Adipocyte (in vitro differentiated cells): ENCODE results near the gene TEAD2.

Experiments used
- DNase-seq: peaks from one replicate; pipeline ENCODE4 v3.0.0-alpha.2; 2015; ENCODE audit warnings: low read depth
- H3K27me3 ChIP-seq: replicated peaks from 2 replicates; pipeline ENCODE4 v1.7.0; 2013; ENCODE audit warnings: mild to moderate bottlenecking, low read length, moderate library complexity; ENCODE audit not compliant: control insufficient read depth, insufficient read depth
- H3K36me3 ChIP-seq: 2 replicates; pipeline ENCODE4 v1.7.0; 2013; ENCODE audit warnings: low read length, mild to moderate bottlenecking, moderate library complexity; ENCODE audit not compliant: control insufficient read depth, insufficient read depth, severe bottlenecking
- H3K4me1 ChIP-seq: 2 replicates; pipeline ENCODE4 v1.7.0; 2013; ENCODE audit warnings: mild to moderate bottlenecking, low read length, moderate library complexity; ENCODE audit not compliant: control insufficient read depth, insufficient read depth
- H3K4me3 ChIP-seq: 2 replicates; pipeline ENCODE4 v1.7.0; 2013; ENCODE audit warnings: mild to moderate bottlenecking, low read length, moderate library complexity
- H3K9ac ChIP-seq: 2 replicates; pipeline ENCODE4 v1.7.0; 2013; ENCODE audit warnings: mild to moderate bottlenecking, low read length, moderate library complexity
- H3K9me3 ChIP-seq: 2 replicates; pipeline ENCODE4 v1.7.0; 2013; ENCODE audit warnings: mild to moderate bottlenecking, low read length, moderate library complexity; ENCODE audit not compliant: control insufficient read depth

Gene TEAD2

GRCh38 chr19:49362048-49362928, at the start of gene TEAD2:
TEAD2 (minus strand) TSS chr19:49362416; CDS start chr19:49360075, 2,341 bp downstream.
- Histone ChIP-seq H3K9me3 (no peaks in the 10 kb centered on the region), H3K4me1 (peaks cover 13% of the 10 kb centered on the region), H3K4me3 (peak within 1 kb of the TSS; percentile 90), H3K27me3 (no peaks in the 10 kb centered on the region), H3K36me3 (peaks cover 10% of the 10 kb centered on the region), H3K9ac (peak within 1 kb of the TSS; percentile 93)
- peak; percentile 86 for DNase-seq

DNA sequence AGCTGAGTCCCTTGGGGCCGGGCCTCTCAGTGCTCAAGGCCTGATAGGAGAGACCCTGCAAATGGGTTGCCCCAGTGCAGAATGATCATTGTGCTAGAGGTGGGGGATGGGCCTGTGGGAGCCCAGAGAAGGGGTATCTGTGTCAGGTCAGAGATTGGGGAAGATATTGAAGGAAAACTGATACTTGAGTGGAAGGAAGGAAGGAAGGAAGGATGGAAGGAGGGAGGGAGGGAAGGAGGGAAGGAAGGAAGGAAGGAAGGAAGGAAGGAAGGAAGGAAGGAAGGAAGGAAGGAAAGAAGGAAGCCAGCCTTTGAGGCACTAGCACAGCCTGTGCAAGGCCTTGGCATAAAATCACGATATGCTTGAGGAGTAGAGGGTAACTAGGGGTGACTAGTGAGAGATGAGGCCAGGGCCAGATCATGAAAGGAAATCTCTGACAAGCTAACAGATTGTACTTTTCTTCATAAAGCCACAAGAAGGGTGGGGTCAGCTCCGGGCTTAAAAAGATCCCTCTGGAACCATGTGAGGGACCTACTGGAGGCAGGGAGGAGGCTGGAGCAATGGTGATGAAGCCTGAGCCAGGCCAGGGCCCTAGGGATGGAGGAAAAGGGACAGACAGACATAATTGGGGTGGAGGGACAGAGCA, 49.6 kb upstream of the TEAD2 start:
- no peaks in the 10 kb centered on the region for H3K9me3 ChIP-seq
- no peak overlapping the region for H3K9ac ChIP-seq
- H3K4me3 ChIP-seq: no peak overlapping the region
- no peak for DNase-seq
- peaks cover 36% of the 10 kb centered on the region for H3K27me3 ChIP-seq
- H3K36me3 ChIP-seq: no peaks in the 10 kb centered on the region
- H3K4me1 ChIP-seq: peaks cover 5% of the 10 kb centered on the region

GRCh38 chr19:49409441-49410029, 47.3 kb upstream of the TEAD2 start:
- Histone ChIP-seq H3K4me3 (no peak overlapping the region), H3K4me1 (no peaks in the 10 kb centered on the region), H3K36me3 (no peaks in the 10 kb centered on the region), H3K9ac (no peak overlapping the region), H3K9me3 (no peaks in the 10 kb centered on the region), H3K27me3 (peaks cover 21% of the 10 kb centered on the region)
- no peak for DNase-seq

DNA sequence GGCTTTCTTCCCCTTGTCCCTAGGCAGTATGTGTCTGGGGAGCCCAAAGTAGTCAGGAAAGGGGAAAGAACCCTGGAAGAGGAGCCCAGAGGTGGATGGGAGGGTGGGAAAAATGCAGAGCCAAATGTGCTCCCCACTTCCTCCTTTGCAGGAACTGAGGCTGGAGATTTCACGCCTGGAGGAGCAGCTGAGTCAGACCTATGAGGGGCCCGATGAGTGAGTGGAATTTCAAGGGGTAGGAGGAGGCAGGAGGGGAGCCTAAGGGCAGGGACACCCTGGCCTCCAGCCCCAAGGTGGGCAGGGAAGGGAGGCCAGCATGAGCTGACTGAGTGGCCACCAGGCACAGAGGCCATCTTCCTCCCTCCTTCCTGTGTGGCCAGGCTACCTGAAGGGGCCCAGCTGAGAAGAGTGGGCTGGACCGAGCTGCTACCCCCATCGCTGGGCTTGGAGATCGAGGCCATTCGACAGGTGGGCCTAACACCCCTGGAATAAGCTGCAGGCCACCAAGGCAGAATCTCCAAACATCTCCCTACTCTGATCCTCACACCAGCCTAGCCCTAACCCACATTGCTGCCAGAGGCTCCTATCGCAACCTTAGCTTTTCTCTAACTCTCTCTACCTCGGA, 46.7 kb upstream of the TEAD2 start:
- H3K36me3 ChIP-seq: no peaks in the 10 kb centered on the region
- no peaks in the 10 kb centered on the region for H3K4me1 ChIP-seq
- no peak overlapping the region for H3K9ac ChIP-seq
- peaks cover 23% of the 10 kb centered on the region for H3K27me3 ChIP-seq
- H3K4me3 ChIP-seq: no peak overlapping the region
- H3K9me3 ChIP-seq: no peaks in the 10 kb centered on the region
- DNase-seq: no peak

DNA sequence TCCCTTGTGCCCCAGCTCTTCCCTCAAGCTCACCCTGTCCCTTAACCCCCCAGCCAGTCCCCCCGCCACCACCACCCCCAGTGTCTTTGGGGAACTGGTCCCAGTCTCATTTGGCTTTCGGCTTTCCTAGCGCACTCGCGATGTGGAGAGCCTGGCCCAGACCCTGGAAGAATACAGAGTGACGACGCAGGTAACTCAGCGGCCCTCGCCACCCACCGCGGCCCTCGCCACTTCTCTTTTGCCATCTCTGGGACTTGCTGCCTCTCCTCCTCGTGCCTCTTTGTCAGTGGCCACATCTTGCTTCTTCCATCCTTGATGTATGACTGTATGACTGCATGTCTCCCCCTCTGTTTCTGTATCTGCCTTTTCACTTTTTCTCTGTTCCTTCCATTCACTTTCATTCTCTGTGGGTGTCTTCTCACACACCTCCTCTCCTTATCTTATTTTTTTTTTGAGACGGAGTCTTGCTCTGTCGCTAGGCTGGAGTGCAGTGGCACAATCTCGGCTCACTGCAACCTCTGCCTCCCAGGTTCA, 45.3 kb upstream of the TEAD2 start:
- DNase-seq: no peak
- H3K9me3 ChIP-seq: no peaks in the 10 kb centered on the region
- H3K27me3 ChIP-seq: peaks cover 19% of the 10 kb centered on the region
- no peak overlapping the region for H3K4me3 ChIP-seq
- no peaks in the 10 kb centered on the region for H3K4me1 ChIP-seq
- no peak overlapping the region for H3K9ac ChIP-seq
- no peaks in the 10 kb centered on the region for H3K36me3 ChIP-seq

DNA sequence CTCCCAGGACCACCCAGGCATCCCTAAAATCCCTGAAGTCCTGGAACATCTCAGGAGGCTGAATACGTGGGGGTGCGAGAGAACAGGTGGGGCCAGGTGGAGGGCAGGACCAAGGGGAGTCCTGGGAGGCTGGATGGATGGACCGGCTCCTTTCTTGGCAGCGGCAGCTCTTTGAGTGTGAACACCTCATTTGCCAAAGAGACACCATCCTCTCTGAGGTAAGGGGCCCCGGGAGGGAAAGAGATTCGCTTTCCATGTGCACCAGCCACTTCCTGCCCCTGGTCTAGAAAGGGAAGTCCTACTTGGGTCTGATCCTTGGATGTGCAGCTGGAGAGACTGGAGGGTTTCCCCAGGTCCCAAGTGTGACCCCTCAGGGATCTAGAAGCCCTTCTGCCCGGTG, 44.9 kb upstream of the TEAD2 start:
- H3K9ac ChIP-seq: no peak overlapping the region
- no peaks in the 10 kb centered on the region for H3K4me1 ChIP-seq
- no peak for DNase-seq
- no peak overlapping the region for H3K4me3 ChIP-seq
- H3K27me3 ChIP-seq: peaks cover 18% of the 10 kb centered on the region
- H3K9me3 ChIP-seq: no peaks in the 10 kb centered on the region
- H3K36me3 ChIP-seq: no peaks in the 10 kb centered on the region

DNA sequence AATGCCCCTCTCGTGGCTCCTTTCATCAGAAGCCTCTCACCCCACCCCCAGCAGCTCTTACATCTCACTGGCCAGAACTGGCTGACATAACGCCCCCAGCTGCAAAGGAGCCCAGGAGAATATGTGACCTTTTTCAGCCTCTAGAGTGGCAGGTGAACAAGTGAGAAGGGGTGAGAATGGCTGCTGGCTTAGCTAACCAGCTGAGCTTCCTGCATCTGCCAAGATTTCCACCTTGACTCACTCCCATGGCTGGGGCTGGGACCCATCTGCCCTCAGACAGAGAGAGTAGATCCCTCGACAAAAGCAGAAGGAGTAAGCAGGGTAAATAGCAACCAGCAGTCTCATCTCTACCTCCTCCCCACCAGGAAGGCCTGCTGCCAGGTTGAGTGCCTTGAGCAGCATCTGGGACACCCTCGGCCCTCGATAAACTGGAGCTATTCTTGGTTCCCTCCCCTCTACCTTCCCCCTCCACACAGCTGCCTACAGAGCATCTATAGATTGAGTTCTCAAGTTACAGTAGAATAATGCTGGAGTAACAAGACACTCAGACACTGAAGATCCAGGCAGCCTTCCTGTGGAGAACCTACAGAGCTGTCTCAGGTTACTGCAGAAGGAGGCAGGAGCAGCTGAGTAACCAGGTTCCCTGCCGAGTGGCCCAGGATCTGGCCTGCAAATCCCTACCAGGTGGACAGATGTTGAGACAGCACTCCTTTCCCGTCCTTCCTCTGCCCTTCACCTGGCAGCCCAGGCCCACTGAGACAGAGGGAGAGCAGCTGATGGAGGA, 41.4 kb upstream of the TEAD2 start:
- Histone ChIP-seq H3K9ac (no peak overlapping the region), H3K9me3 (no peaks in the 10 kb centered on the region), H3K4me3 (no peak overlapping the region), H3K36me3 (no peaks in the 10 kb centered on the region), H3K27me3 (peaks cover 32% of the 10 kb centered on the region), H3K4me1 (no peaks in the 10 kb centered on the region)
- DNase-seq: no peak

DNA sequence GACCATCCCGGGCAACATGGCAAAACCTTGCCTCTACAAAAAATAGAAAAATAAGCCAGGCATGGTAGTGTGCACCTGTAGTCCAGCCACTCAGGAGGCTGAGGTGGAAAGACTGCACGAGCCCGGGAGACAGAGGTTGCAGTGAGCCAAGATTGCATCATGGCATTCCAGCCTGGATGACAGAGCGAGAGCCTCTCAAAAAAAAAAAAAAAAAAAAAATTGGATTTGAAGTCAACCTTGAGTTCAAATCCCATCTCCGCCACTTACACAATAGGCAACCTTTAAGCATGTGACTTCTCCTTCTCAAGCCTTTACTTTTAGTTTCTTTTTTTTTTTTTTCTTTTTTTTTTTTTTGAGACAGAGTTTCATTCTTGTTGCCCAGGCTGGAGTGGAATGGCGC, 37.8 kb upstream of the TEAD2 start:
- Histone ChIP-seq H3K27me3 (peaks cover 49% of the 10 kb centered on the region), H3K4me1 (no peaks in the 10 kb centered on the region), H3K36me3 (no peaks in the 10 kb centered on the region), H3K4me3 (no peak overlapping the region), H3K9ac (no peak overlapping the region), H3K9me3 (no peaks in the 10 kb centered on the region)
- no peak for DNase-seq

- peaks cover 57% of the 10 kb centered on the region for H3K27me3 ChIP-seq
- H3K36me3 ChIP-seq: no peaks in the 10 kb centered on the region
- no peak overlapping the region for H3K4me3 ChIP-seq
- H3K9me3 ChIP-seq: no peaks in the 10 kb centered on the region
- no peaks in the 10 kb centered on the region for H3K4me1 ChIP-seq
- DNase-seq: no peak
- no peak overlapping the region for H3K9ac ChIP-seq
Measured at GRCh38 chr19:49398931-49399330, 36.7 kb upstream of the TEAD2 start.

DNA sequence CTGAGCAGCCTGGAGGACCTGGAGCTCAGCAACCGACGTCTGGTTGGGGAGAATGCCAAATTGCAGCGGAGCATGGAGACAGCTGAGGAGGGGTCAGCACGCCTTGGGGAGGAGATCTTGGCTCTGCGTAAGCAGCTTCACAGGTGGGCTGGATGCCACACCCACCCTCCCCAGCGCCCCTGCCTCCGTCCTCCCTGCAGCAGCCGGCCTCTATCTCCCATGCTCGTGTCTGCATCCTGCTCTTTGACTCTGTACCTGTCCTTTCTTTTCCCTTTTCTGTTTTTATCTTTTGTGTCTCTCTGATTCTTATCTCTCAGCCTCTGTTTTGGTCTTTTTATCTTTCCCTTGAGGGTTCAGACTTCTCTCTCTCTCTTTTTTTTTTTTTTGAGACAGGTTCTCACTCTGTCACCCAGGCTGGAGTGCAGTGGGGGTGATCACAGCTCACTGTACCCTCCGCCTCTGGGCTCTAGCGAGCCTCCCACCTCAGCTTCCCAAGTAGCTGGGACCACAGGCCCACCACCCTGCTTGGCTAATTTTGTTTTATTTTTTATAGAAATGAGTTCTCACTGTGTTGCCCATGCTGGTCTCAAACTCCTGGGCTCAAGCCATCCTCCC, 35.9 kb upstream of the TEAD2 start:
- Histone ChIP-seq H3K9me3 (no peaks in the 10 kb centered on the region), H3K27me3 (peaks cover 57% of the 10 kb centered on the region), H3K4me3 (no peak overlapping the region), H3K9ac (no peak overlapping the region), H3K4me1 (no peaks in the 10 kb centered on the region), H3K36me3 (no peaks in the 10 kb centered on the region)
- no peak for DNase-seq
